BLaER1 (cell line): ENCODE results near the gene CD28.

Experiments
- H3K27ac ChIP-seq: shearing (Covaris generic); formaldehyde crosslinking; 2 replicates; pipeline ENCODE4 v1.8.1; 2022
- H3K27me3 ChIP-seq: shearing (Covaris generic); formaldehyde crosslinking; 2 replicates; pipeline ENCODE4 v1.8.1; 2022
- H3K36me3 ChIP-seq: shearing (Covaris generic); formaldehyde crosslinking; 2 replicates; pipeline ENCODE4 v1.8.1; 2022
- H3K4me1 ChIP-seq: shearing (Covaris generic); formaldehyde crosslinking; 2 replicates; pipeline ENCODE4 v1.8.1; 2022
- H3K4me2 ChIP-seq: shearing (Covaris generic); formaldehyde crosslinking; 2 replicates; pipeline ENCODE4 v1.8.1; 2022
- H3K4me3 ChIP-seq: shearing (Covaris generic); formaldehyde crosslinking; 2 replicates; pipeline ENCODE4 v1.8.1; 2022
- H3K9ac ChIP-seq: shearing (Covaris generic); formaldehyde crosslinking; 2 replicates; pipeline ENCODE4 v1.8.1; 2022
- H3K9me3 ChIP-seq: shearing (Covaris generic); formaldehyde crosslinking; 2 replicates; pipeline ENCODE4 v1.8.1; 2022
- H4K20me1 ChIP-seq: shearing (Covaris generic); formaldehyde crosslinking; 2 replicates; pipeline ENCODE4 v1.8.1; 2022
- Cebpa-rat ChIP-seq: shearing (Covaris generic); IDR thresholded peaks from 2 replicates; pipeline ENCODE4 v1.8.1; 2022

CD28 gene

GRCh38 chr2:203787979-203788378 is 81.5 kb downstream of the CD28 start:
- H3K9me3 ChIP-seq = no peaks in the 10 kb centered on the region
- no peaks in the 10 kb centered on the region for H4K20me1 ChIP-seq
- no peaks in the 10 kb centered on the region for H3K4me1 ChIP-seq
- no peak overlapping the region for H3K4me2 ChIP-seq
- H3K27me3 ChIP-seq = no peaks in the 10 kb centered on the region
- no peak for TF ChIP-seq Cebpa-rat
- no peak overlapping the region for H3K27ac ChIP-seq
- H3K36me3 ChIP-seq = no peaks in the 10 kb centered on the region
- no peak overlapping the region for H3K4me3 ChIP-seq
- no peak overlapping the region for H3K9ac ChIP-seq
